HG02840 (cell line): ENCODE results near the gene PSMC4.
"Not testable (repeated sequence)": the region's sequence is repeated elsewhere in the genome, so short reads cannot be mapped to it uniquely, and the experiment has no call there.

ENCODE experiments used
- ATAC-seq: cut with Tn5 transposase; IDR thresholded peaks from one replicate; pipeline ENCODE4 v1.9.1; 2021; ENCODE audit warnings: mild to moderate bottlenecking, moderate library complexity, moderate number of reproducible peaks; ENCODE audit not compliant: unreplicated experiment, low FRiP score

The PSMC4 gene

GRCh38 chr19:39942366-39942730 lies 28.6 kb upstream of the PSMC4 start:
- ATAC-seq = no peak

GRCh38 chr19:39943586-39943985 lies 27.4 kb upstream of the PSMC4 start:
- ATAC-seq = no peak

GRCh38 chr19:39946532-39946931 lies 24.4 kb upstream of the PSMC4 start:
- ATAC-seq = no peak

- no peak for ATAC-seq
Measured at GRCh38 chr19:39949026-39949747, 21.8 kb upstream of the PSMC4 start.

GRCh38 chr19:39951065-39951650 lies 19.8 kb upstream of the PSMC4 start:
- ATAC-seq = no peak

GRCh38 chr19:39951686-39952085 lies 19.3 kb upstream of the PSMC4 start:
- no peak for ATAC-seq

- ATAC-seq = no peak
Measured at GRCh38 chr19:39953915-39954314, 17.1 kb upstream of the PSMC4 start.

- ATAC-seq = not testable (repeated sequence)
Measured at GRCh38 chr19:39957886-39958285, 13.1 kb upstream of the PSMC4 start.

- not testable (repeated sequence) for ATAC-seq
Measured at GRCh38 chr19:39958942-39959341, 12.0 kb upstream of the PSMC4 start.

- ATAC-seq = not testable (repeated sequence)
Measured at GRCh38 chr19:39959407-39959806, 11.6 kb upstream of the PSMC4 start.

GRCh38 chr19:39963898-39964297 lies 7.1 kb upstream of the PSMC4 start:
- ATAC-seq = no peak

- ATAC-seq = no peak
Measured at GRCh38 chr19:39966617-39967016, 4.3 kb upstream of the PSMC4 start.

GRCh38 chr19:39967561-39967960 lies 3.4 kb upstream of the PSMC4 start:
- no peak for ATAC-seq

- ATAC-seq = no peak
Measured at GRCh38 chr19:39968789-39969188, 2.2 kb upstream of the PSMC4 start.

GRCh38 chr19:39969266-39969665 lies 1.7 kb upstream of the PSMC4 start:
- ATAC-seq = no peak

- no peak for ATAC-seq
Measured at GRCh38 chr19:39969681-39970424, 1.1 kb upstream of the PSMC4 start.

GRCh38 chr19:39970425-39970674 lies 615 bp upstream of the PSMC4 start:
- no peak for ATAC-seq

GRCh38 chr19:39971380-39972035 lies 543 bp downstream of the PSMC4 start:
- ATAC-seq = no peak

GRCh38 chr19:39974377-39975155 lies 3.6 kb downstream of the PSMC4 start:
- no peak for ATAC-seq

GRCh38 chr19:39982883-39983282 lies 11.9 kb downstream of the PSMC4 start:
- no peak for ATAC-seq
